ENCODE measurements around the gene KCTD11.

GRCh38 chr17:7352503-7352889 lies 534 bp downstream of the KCTD11 start:
- TF ChIP-seq, protein P1, sequence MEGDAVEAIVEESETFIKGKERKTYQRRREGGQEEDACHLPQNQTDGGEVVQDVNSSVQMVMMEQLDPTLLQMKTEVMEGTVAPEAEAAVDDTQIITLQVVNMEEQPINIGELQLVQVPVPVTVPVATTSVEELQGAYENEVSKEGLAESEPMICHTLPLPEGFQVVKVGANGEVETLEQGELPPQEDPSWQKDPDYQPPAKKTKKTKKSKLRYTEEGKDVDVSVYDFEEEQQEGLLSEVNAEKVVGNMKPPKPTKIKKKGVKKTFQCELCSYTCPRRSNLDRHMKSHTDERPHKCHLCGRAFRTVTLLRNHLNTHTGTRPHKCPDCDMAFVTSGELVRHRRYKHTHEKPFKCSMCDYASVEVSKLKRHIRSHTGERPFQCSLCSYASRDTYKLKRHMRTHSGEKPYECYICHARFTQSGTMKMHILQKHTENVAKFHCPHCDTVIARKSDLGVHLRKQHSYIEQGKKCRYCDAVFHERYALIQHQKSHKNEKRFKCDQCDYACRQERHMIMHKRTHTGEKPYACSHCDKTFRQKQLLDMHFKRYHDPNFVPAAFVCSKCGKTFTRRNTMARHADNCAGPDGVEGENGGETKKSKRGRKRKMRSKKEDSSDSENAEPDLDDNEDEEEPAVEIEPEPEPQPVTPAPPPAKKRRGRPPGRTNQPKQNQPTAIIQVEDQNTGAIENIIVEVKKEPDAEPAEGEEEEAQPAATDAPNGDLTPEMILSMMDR (conservative IDR thresholded peaks at IDR 0.05 in 1 of 2, IDR thresholded peaks at IDR 0.05 in 1 of 2; ENCODE audit: extremely low read depth in 1 of 2, insufficient read depth in 1 of 2, low read depth in 1 of 2, low read length in 2 of 2): peak in 1 of 2 donors; percentile 70
- no peak for TF ChIP-seq EZH2 (IDR thresholded peaks at IDR 0.05; ENCODE audit: borderline replicate concordance, low read length)
